SU-DHL-6 (cell line): Measurements from ENCODE around the gene OASL.

ENCODE experiments used
- CTCF ChIP-seq: fragments of 200-600 bp; sonication (generic); IDR thresholded peaks from one replicate; pipeline ENCODE4 v1.5.1; 2017; ENCODE audit warnings: antibody characterized with exemption, mild to moderate bottlenecking, low read length, moderate library complexity; ENCODE audit not compliant: insufficient read depth, poor library complexity, severe bottlenecking
- EZH2phosphoT487 ChIP-seq: fragments of 200-600 bp; sonication (generic), shearing (Covaris generic); conservative IDR thresholded peaks from 2 replicates; pipeline ENCODE4 v1.6.1; 2018; ENCODE audit warnings: mild to moderate bottlenecking, antibody characterized with exemption, low read length, moderate library complexity, mixed read lengths

- TF ChIP-seq CTCF (no peak), EZH2phosphoT487 (no peak)
Observed at GRCh38 chr12:121048442-121048841, 9.4 kb upstream of the OASL start.
